Renal cortical epithelial cell (primary cell): Measurements from ENCODE around the gene MPPE1. TPM values are rescaled to one million over a fixed set of nuclear protein-coding genes. Genes with fewer than 3 reads are reported as not detected.

ENCODE experiments used
- DNase-seq: peaks from one replicate; pipeline ENCODE4 v3.0.0-alpha.2; 2011; ENCODE audit warnings: low read depth
- total RNA-seq: library from RNA; depleted of rRNA; stranded (reverse); fragments of >200 nt; gene quantifications from 2 replicates; pipeline ENCODE4 v1.2.3, GENCODE V29; 2014

The MPPE1 gene
- total RNA-seq, result 20.1 and 37.6 TPM in 2 replicates

- DNase-seq, result peak; percentile 52
Observed at GRCh38 chr18:11908182-11909060, at the start of gene MPPE1. MPPE1 (minus strand) TSS chr18:11908317; CDS start chr18:11897264, 11,053 bp downstream.

- no peak for DNase-seq
Observed at GRCh38 chr18:11957636-11958035, 49.5 kb upstream of the MPPE1 start.

GRCh38 chr18:11956371-11957308 is 48.5 kb upstream of the MPPE1 start:
- no peak for DNase-seq

GRCh38 chr18:11955239-11956029 is 47.3 kb upstream of the MPPE1 start:
- peak; percentile 92 for DNase-seq

- no peak for DNase-seq
Observed at GRCh38 chr18:11953113-11953512, 45.0 kb upstream of the MPPE1 start.

- DNase-seq, result no peak
Observed at GRCh38 chr18:11951390-11951851, 43.3 kb upstream of the MPPE1 start.

GRCh38 chr18:11950824-11951223 is 42.7 kb upstream of the MPPE1 start:
- no peak for DNase-seq

GRCh38 chr18:11948852-11949523 is 40.9 kb upstream of the MPPE1 start:
- DNase-seq, result no peak

- DNase-seq, result peak; percentile 98
Observed at GRCh38 chr18:11947214-11948191, 39.4 kb upstream of the MPPE1 start.

GRCh38 chr18:11946756-11947155 is 38.6 kb upstream of the MPPE1 start:
- peak; percentile 69 for DNase-seq

GRCh38 chr18:11945834-11946659 is 37.9 kb upstream of the MPPE1 start:
- DNase-seq, result peak; percentile 78

- no peak for DNase-seq
Observed at GRCh38 chr18:11944786-11945185, 36.7 kb upstream of the MPPE1 start.

- DNase-seq, result no peak
Observed at GRCh38 chr18:11944252-11944651, 36.1 kb upstream of the MPPE1 start.

GRCh38 chr18:11943551-11943950 is 35.4 kb upstream of the MPPE1 start:
- DNase-seq, result no peak

GRCh38 chr18:11940956-11941355 is 32.8 kb upstream of the MPPE1 start:
- DNase-seq, result no peak

- peak; percentile 61 for DNase-seq
Observed at GRCh38 chr18:11937874-11938478, 29.9 kb upstream of the MPPE1 start.

GRCh38 chr18:11932393-11932792 is 24.3 kb upstream of the MPPE1 start:
- DNase-seq, result no peak

GRCh38 chr18:11927497-11927896 is 19.4 kb upstream of the MPPE1 start:
- DNase-seq, result peak; percentile 50
